Left lobe of liver (tissue), 2 donors: ENCODE results near the gene ATG2A. TPM values are rescaled to one million over a fixed set of nuclear protein-coding genes. Genes with fewer than 3 reads are reported as not detected.
A peak's percentile ranks its signal among the peaks of the same experiment; 100 is the strongest.
"Not testable (repeated sequence)": the region's sequence is repeated elsewhere in the genome, so short reads cannot be mapped to it uniquely, and the experiment has no call there.

ENCODE experiments used
- ATAC-seq: fragments of 200-7000 bp; cut with Tn5 transposase; one replicate; pipeline ENCODE4 v1.9.1; 2020; ENCODE audit warnings: mild to moderate bottlenecking, moderate library complexity
- DNase-seq: peaks from one replicate; pipeline ENCODE4 v3.0.0-alpha.2; 2020; ENCODE audit warnings: low spot score
- total RNA-seq: library from RNA; stranded (reverse); gene quantifications from one replicate; pipeline ENCODE4 v1.2.1, GENCODE V29; 2021
- donor health status: DM: no; HTN: no; CAD: no; lungs with moderate emphysema.
- donor health status: DM: no; HTN: yes; CAD: no.

ATG2A gene
- total RNA-seq, 1 donor from 2014 or later: 34.0 TPM

DNA sequence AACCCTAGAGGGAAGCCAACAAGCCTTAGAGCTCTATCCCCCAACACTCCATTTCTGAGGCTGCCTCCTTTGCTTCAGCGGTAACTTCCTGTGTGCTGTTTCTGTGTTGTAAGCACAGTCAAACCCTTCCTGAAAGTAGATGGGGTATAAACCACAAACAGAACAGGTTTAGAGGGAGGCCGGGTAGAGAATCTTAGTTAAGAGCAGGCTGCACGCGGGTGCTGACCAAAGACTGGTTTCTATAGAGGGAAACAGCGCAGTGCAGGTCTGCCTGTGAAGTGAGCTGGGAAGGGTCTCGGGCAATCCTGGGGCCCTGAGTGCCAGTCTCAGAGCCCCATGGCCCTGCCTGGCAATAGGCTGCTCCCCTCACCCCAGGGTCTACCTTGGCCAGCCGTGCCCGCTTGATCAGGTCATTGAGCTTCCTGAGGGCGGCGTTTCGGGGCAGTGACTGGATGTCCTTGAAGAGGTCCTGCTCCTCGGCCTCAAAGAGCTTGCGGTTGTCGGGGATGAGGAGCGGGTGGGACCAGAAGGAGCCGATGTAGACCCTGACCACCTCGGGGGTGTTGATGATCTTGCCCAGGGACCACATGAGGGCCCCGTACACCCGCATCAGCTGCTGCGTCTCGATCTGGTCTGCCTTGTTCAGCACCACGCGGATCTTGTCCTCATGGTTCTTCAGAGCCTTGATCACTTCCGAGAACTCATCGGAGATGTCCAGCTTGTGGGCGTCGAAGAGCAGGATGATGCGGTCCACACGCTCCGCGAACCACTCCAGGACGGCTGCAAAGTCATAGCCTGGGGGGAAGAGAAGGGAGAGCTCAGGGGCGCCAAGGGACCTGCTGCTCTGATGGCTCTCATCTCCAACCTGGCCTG lies 57.2 kb downstream of the ATG2A start:
- ATAC-seq: no peak
- no peak for DNase-seq

DNA sequence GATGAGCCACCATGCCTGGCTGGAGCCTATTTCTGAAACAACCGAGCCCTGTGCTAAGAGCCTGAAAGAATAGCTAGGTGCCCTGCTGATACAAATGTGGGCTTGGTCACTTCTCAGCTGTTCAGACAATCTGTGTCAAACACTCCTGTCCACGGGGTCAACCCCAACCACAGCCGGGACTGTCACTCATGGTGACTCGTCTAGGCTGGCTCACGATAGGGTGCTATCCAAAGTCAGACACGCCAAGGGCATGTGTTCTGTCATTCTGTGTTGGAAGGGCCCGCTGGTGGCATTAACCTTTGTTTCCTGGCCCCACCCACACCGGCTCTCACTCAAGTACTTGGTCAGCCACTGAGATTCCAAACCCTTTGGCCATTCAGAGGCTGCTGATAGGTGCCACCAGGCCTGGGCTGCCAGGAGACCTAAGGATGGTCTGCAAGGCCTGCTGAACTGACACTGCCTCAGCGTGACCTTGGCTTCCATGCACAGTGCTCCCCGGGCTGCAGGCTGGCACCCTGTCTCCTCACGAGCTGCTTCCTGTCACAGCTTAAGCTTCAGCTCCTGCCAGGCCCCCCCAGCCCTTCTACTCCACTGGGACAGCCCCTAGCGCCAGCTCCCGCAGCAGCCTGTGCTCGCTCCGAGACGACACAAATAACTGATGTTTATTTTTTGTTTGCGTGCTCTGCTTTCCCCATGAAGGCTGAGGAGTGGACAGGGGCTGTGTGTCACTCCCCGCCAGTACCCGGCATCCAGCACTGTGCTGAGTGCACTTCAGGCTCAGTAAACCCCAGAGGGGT lies 58.3 kb downstream of the ATG2A start:
- DNase-seq (no peak), ATAC-seq (peak; percentile 4)

DNA sequence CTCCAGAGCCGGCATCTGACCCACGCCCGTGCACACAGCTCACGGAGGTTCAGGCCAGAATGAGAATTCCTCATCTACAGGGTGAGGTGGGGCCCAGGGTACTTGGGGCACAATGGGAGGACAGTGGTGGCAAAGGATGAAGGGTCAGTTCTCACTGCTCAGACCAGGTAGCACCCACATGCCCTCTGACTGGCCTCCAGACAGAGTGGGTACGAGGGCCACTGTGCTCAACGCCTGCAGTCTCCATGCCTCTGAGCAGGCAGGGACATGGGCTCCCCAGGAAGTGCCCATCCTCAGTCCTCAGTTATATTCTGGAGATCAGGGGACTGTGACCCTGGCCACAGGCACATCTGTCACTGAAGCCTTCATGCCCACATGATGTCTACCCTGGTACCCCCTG lies 59.5 kb downstream of the ATG2A start:
- ATAC-seq: no peak
- DNase-seq: no peak

DNA sequence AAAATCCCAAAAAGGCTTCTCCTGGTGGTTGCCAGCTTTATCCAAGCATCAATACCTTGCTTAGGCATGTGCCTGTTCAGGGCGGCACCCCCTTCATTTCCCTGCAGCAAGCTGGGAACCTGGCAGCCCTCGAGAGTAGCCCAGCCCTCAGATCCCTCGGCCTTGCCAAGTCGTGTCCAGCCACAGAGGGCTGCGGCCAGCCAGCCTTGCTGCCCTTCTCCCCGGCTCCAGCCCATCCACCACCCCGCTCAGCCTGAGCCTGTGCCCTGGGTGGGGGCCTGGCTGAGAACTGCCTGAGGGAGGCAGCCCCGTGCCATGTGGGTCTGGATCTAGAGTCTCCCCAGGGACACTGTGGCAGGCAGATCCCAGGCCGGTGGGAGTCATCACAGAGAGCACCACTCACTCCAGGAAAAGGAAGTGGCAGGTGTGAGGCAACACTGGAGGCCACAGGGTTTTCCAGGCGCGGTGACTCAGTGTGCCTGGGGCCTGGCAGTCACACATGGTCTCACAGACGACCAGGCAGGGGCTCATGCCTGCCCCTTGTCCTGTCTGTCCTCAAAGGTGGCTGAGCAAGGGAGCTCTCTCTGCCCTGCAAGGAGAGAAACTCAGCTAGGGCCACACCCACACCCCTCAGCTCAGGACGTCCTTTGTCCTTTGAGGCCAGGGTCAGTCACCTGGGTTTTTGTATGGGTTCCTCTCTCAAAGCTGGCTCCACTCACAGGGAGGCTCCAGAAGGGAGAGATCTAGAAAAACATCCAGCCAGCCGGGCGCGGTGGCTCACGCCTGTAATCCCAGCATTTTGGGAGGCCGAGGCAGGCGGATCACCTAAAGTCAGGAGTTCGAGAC lies 60.4 kb downstream of the ATG2A start:
- no peak for DNase-seq

DNA sequence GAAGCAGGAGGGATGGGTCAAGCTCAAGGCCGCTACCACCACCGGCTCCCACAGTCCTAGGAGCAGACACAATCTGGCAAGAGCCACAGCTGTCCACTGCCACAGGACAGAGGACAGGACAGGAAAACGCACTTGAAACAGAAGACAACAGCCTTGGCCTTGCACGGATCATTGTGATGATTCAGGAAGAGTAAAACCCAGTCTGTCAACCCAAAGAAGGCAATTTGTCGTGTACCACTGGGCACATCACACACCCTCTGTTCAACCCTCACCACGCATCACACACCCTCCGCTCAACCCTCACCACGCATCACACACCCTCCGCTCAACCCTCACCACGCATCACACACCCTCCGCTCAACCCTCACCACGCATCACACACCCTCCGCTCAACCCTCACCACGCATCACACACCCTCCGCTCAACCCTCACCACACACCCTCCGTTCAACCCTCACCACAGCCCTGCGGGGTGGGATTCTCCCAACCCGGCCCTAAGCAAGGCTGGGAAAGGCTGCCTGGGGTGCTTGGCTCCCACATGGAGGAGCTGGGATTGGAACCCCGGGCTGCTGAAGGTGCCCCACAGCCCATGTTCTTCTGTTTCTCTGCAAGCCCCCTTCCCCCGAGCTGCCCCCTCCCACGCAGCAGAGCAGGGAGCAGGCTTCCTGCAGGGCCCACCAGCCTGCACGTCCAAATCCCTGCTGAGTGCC lies 61.3 kb downstream of the ATG2A start:
- DNase-seq: no peak
- no peak for ATAC-seq

More for the DNA sequence above, 60.4 kb downstream of the ATG2A start:
- ATAC-seq: peak; percentile 56

DNA sequence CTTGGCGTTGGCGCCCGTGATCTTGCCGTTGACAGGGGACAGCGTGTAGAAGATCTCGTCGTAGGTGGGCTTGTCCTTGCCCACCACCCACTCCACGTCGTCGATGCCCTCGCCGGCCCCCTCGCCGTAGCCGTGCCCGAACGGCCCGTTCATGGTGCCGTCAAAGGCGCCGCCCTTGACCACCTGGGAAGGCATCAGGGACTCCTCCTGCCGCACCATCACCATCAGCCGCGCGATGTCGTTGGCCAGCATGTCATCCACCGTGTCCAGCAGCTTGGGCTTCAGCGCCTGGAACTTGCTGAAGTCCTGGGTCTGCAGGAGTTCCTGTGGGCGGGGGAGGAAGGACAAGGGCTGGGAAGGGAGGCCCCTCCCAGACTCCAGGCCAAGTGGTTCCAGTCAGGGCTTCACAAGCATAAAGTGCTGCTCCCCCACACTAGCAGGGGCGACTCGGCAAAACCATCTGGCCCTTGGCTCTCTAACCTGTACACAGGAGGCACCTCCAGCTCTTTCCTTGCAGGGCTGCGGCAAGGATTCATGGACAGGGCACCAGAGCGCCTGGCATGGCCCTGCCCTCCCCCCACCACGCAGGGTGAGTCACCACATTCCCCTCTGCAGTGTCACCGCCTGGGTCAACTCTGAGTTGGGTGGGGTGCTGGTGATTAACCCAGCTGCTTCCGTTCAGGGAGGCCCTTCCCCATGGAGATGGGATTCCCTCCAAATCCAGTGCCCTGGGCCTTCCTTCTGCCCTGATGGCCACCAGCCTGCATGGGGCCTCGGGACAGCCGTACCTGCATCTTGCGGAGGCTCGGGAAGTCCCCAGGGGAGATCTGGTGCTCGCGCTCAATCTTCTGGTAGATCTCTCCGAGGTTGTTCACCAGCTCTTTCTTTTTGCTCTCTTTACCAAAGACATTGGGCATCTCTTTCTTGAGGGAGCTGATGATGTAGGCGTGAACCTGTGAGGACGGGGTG lies 62.2 kb downstream of the ATG2A start:
- DNase-seq: no peak
- ATAC-seq: peak; percentile 40

DNA sequence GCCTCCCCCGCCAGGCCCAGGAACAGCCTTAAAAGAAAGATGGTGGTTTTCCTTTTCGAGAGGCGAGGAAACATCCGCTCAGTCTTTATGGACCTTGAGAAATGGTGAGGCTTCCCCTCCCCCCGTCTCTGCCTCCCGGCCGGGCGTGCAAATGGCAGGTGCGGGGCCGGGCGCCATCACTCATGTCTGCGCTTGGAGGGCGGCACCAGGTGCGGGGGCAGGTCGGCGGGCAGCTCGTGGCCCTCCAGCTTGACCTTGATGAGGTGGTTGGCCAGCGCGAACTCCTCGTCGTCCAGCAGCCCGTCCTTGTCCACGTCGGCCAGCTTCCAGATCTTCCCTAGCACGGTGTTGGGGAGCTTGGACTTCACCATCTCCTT lies 62.9 kb downstream of the ATG2A start:
- ATAC-seq (no peak), DNase-seq (no peak)

DNA sequence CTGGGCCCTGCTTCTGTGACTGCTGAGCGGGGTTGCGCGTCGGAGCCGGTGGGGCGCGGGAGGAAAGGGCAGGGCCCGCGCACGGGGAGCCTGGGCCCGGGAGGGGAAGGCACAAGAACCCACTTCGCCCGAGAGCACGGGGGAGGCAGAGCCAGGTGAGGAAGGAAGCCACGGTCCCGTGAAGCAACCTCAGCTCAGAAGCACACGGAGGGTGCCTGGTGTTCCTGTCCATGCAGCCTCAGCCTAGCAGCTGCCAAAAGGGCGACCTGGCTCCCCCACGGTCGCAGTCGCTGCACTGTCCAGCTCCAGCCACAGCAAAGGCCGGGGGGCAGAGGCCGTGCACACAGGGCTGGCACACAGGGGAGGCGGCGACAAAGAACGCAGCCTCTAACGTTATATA lies 63.3 kb downstream of the ATG2A start:
- no peak for DNase-seq
- no peak for ATAC-seq

DNA sequence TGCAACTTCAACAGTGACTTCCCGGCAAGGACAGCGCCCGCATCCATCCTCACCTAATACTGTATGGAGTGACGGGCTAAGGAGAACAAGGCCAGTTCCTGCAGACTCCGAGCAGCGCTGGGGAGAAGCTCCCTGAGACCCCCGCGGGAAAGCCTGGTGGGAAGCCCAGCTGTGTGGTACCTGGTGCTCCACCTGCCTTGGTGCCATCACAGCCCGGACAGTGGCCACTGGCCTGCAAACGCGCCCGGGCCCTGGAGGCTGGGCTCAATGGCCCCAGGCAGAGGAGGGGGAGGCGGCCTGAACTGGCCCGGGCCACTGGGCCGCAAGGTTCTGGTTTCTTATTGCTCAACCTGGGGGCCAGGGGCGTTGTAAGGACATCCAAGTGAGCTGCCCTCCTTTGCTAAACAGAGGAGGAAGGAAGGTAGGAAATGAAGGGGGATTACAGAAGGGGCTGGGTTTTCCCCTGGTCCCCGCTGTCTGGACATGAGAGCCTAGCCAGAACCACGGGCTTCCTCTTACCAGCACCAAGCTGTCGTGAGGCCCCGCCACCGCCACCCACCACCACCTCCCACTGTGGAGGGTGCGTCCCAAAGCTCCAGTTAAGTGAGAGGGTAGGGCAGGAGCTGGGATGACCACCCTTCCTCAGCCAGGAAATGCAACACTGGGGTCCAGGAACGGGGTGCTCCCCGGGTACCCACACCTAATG lies 64.1 kb downstream of the ATG2A start:
- DNase-seq: no peak
- ATAC-seq: no peak

DNA sequence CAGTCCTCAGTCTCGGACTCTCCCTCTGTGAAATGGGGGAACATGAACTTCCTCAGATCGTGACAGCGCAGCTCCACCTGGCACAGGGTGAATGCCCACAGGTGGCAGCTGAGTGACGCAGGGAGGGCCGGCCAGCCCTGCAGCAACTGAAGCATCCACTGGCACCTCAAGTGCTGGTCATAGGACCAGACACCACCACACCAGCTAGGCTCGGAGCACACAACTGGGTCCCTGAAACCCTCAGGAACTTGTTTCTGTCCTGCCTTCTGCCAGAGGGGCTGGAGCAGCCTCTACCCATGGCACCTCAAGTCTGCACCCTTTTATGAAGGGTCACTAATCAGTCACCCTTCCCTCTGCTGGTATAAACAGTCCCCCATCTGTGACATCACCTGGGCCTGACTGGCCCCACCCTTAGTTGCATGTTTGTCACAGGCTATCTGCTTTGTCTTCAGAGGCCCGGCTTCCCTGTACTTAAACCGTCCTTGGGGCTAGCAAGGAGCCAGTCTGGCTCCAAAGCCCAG lies 65.1 kb downstream of the ATG2A start:
- no peak for ATAC-seq

DNA sequence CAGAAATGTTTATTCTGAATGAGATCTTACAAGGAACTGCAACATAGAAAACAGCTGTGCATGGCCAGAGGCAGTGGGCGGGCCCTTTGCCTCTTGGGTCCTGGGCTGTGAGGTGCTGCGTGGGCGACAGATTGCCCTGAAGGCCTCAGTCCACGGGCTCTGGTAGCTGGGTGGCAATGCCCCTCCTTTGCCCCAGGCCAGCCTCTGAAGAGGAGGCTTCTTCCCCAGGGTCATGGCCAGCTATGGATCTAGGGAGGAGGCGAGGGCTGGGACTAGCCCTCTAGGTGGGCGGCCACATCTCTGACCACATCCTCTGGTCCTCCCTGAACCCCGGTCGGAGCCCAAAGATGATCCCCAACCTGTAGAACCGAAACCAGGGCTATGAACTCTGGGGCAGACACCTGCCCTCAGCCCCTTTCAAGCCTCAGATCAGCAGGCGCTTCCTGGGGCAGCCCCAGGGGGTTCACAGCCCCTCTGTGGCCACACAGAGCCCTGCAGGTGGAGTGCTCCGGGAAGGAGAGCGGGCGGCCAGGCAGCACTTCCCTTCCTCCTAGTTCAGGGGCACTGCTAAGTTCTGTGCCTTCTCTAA lies 65.9 kb downstream of the ATG2A start:
- ATAC-seq (no peak), DNase-seq (no peak)

More for the DNA sequence above, 65.1 kb downstream of the ATG2A start:
- DNase-seq: no peak

DNA sequence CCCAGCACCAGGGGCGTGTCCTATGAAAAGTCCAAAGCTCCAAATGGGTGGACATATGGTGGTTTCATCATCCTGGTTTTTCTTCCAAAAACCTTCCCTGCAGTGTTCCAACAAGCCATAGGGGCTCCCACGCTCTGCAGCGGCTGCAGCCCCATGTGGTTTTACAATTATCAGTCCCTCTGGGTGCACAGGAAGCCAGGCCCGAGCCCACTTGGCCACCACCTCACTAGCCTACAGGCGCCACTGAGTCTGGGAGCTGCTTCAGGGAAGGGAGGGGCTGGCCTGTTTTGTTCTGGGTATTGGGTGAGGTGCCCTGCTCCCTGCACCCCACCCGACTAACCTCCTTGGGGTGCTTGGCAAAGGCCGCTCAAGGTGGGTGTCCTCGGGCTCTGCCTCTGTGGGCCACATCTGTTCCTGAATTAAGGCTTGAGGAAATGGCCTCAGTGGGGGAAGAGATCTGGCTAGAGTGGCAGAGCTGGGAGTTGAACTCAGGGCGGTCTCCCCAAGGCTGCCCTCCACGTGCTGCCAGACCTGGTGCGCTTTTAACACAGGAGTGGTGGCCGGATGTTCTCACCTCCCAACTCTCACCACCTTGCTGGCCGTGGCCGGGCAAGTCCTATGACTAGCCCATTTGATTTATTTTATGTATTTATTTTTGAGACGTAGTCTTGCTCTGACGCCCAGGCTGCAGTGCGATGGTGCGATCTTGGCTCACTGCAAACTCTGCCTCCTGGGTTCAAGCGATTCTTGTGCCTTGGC lies 67.2 kb downstream of the ATG2A start:
- no peak for DNase-seq
- peak; percentile 53 for ATAC-seq

DNA sequence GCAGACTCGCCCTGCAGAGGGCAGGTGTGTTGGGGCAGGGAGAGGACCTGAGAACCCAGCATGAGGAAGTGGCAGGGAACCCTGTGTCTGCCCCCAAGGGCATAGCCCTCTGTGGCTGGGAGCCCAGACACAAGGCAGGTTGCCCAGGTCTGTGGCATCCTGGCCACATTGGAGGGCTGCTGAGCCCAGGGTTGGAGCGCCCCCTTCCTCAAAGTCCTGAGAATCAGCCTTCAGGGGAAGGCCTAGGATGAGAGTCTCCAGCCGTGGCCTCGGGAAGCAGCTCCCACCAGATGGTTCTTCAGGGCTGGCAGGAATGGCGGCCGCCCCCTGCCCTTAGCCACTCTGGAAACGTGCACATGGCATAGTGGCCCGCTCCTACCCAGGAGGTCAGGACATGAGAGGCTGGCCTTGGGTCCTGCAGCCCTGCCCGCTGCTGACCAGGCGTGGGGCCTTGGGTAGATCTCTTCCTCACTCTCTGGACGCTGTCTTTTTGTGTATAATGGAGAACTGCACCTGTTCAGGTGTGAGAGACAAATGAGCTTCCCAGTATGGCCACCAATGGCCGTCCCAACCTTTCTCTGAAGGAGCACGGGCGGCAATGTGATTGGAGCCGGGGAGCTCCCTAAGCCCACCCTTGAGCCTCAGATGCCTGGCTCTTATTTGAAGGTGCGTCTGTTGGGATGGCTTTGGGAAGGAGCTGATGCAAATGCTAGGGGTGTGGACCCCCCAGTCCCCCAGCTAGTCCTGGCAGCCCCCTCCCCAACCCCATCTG lies 68.0 kb downstream of the ATG2A start:
- ATAC-seq (peak; percentile 76), DNase-seq (peak; percentile 91)

DNA sequence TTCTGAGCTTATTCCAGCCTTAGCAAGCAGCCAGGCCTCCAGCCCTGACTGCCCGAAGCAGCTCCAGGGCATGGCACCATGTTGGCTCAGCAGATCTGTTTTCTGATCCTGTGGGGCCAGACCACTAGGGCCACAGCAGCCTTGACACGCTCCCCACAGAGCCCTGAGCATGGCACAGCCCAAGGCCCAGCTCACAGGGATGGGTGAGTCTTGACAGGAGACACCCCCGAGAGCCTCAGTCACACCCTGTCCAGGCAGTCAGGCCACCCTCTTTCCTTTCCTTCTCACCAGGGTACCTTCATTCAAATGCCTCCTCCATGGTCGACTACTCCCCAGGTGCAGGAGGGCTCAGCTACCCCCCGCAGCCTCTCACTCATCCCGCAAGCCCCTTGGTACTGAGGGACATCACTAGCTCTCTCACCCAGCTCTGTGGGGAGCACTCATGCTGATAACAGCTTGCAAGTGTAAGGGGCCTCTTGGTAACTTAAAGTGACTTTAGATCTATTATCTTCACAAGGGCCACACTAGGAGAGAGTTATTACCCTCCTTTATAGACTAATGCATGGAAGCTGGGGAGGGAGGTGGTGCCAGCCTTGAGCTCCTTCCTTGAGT lies 68.7 kb downstream of the ATG2A start:
- ATAC-seq: no peak
- DNase-seq: no peak

DNA sequence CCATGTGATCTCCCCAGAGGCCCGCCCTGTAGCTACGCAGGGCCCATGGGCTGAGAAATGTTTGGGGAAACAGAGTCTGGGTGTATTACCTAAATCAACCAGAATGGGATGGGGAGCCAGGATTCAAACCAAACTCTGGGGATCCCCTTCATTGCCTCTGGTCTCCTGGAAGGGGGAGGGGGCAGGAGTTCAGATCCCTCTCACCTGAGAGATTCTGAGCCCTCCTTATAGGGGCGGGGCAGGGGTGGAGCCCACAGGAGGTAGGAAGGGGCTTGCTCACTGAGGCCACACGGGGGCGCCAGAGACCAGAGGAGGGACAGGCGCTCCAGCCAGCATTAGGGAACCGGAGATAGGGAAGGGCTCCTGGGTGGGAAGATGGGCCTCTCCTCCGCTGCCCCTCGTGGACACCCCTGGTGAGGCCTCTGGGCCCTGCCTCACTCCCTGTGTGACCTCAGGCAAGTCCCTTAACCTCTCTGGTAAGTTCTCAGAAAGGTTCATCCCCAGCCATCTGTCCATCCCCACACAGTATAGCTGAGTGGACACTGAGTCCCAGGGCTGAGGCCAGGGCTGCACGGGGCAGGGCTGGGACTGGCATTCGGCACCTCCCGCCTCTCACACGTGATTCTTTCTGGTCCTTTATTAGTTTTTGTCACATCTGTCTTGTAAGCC lies 69.9 kb downstream of the ATG2A start:
- DNase-seq (peak; percentile 90), ATAC-seq (peak; percentile 78)

DNA sequence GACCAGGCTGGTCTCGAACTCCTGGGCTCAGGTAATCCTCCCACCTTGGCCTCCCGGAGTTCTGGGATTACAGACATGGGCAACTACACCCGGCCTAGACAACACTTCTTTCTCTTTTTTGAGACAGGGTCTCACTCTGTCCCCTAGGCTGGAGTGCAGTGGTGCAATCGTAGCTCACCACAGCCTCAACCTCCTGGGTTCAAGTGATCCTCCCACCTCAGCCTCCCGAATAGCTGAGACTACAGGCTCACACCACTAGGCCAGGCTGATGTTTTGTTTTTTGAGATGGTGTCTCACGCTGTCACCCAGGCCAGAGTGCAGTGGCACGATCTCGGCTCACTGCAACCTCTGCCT lies 71.3 kb downstream of the ATG2A start:
- not testable (repeated sequence) for ATAC-seq, DNase-seq
